Forelimb muscle (tissue), 1 donor: ENCODE measurements around the gene GOLGA5. TPM values are rescaled to one million over a fixed set of nuclear protein-coding genes. Genes with fewer than 3 reads are reported as not detected.
"Not testable (repeated sequence)": the region's sequence is repeated elsewhere in the genome, so short reads cannot be mapped to it uniquely, and the experiment has no call there.

Experiments used
- DNase-seq: peaks from one replicate; pipeline ENCODE4 v3.0.0-alpha.2; 2013; ENCODE audit warnings: low read depth
- polyA plus RNA-seq: library from polyadenylated mRNA; unstranded; fragments of 120-200 nt; gene quantifications from one replicate; pipeline ENCODE4 v1.2.1, GENCODE V29; 2013; ENCODE audit not compliant: insufficient read length

GOLGA5 gene
- polyA plus RNA-seq, 1 donor, result 28.1 TPM

DNA sequence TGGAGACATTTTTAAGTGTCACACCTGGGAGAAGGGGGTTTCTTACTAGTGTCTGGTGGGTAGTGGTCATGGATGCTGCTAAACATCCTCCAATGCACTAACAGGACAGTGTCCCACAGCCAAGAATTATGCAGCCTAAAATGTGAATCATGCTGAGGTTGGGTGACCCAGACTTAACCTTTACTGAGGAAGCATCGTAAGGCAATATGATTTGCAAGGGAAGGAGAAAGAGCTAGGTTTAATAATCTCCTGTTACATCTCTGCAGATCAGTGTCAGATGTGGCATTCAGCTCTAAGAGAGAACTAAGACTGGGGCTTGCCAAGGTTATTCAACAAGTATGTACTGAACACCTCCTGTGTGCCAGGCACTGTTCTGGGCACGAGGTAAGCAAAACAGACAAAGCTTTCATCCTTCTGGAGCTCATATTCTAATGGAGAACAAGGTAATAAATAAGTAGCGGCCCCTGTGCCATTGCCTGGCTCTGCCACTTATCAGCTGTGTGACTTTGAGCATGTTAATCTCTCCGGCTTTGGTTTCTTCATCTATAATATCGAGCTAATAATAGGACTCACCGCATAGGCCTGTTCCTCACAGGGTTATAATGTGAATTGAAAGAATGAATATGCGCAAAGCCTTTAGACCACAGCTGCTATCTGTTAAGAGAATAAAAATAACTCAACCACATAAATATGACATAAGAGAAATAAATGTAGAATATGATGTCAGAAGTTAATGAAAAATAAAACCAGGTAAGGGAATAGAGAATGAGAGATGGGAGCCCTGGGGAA is 13.5 kb upstream of the GOLGA5 start:
- no peak for DNase-seq

DNA sequence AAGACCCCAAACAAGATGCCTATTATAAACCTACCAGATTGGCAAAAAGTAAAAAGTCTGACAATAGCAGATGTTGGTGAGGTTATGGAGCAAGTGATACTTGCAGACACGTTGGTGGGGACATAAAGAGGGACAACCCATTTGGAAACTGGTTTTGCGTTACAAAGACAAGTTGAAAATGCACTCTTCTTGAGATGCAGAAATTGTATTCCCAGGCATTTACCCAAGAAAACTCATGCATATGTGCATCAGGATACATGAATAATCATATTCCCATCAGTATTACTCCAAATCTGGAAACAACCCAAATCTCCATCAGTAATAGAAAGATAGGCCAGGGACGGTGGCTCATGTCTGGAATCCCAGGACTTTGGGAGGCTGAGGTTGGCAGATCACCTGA is 12.8 kb upstream of the GOLGA5 start:
- no peak for DNase-seq

DNA sequence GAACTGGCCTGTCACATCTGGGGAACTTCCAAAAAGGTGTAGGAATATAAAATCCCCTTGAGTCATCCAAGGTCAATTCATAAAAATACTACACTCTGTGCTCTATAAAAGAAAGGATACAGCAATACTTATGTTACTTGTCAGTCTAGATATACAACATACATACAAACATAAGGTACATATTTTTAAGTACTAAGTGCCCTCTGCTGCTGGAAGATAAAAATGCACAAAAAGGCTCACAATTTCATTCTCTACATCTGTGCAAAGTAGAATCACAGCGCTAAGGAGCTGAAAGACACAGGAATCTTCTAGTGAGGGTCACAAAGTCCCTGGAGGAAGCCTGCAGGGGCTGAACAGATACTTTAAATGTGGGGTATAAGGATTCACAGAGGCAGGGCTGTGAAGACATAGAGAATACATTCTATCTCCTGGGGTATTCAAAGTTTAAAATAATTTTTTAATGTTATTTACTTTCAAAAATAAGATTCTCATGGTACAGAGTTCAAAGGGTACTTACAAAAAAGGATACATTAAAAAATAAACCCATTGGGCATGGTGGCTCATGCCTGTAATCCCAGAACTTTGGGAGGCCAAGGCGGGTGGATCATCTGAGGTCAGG is 10.2 kb upstream of the GOLGA5 start:
- peak; percentile 52 for DNase-seq

DNA sequence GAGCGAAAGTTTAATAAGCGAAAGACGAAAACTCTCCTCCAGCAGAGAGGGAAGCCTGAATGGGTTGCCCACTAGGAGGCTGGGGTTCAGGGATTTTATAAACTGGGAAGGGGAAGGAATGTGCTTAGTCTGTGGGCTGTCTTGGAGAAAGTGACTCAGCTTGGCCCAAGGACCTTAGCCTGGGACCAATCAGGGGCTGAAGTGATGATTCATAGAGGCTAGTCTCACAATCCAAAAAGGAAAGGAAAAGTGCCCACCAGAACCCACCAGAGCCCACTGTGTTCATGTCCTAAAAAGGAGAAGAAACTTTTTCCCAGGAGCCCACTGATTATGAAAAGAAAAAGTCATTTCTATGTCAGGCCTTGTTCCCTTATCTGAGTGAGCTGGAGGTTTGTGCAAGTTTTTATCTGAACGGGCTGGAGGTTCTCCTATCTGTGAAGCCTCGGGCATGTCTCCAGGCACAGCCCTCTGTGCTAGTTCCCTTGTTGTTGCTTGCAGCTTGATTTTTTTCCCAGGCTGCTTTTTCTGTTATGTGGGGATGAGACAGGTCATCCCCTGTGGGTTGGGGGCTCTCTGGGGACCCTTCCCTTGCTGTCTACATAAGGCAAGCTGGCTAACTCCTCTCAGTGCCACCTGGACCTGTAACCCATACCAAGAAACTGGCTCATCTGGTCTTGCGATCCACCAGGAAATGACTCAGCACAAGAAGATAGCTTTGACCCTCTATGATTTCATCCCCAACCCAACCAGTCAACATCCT is 8.3 kb upstream of the GOLGA5 start:
- no peak for DNase-seq

DNA sequence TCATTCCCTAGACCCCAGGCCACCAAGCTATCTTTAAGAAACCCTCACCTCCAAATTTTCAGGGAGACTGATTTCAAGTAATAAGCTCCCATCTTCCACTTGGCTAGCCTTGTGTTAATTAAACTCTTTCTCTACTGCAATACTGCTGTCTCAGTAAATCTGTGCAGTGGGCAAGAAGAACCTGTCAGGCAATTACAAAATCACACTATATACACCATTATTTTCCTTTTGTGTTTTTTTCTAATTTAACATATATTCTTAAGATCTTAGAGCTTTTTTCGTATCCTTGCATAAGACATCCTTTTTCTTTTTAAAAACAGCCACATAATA is 7.7 kb upstream of the GOLGA5 start:
- DNase-seq, result no peak

DNA sequence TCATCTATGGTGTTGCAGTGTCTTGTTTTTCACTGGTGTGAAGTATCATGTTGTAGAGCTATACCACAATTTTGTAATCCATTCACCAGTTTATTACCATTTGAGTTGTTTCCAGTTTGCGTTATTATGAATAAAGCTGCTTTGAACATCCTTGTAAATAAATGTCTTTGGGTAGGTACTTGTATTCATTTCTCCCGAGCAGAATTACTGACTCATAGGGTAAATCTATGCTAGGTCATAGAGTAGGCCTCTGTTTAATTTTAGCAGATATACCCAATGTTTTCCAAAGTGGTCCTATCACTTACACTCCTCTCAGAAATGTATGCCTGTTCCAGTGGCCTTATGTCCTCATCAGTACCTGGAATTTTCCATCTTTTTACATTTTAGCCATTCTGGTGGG is 6.6 kb upstream of the GOLGA5 start:
- no peak for DNase-seq

DNA sequence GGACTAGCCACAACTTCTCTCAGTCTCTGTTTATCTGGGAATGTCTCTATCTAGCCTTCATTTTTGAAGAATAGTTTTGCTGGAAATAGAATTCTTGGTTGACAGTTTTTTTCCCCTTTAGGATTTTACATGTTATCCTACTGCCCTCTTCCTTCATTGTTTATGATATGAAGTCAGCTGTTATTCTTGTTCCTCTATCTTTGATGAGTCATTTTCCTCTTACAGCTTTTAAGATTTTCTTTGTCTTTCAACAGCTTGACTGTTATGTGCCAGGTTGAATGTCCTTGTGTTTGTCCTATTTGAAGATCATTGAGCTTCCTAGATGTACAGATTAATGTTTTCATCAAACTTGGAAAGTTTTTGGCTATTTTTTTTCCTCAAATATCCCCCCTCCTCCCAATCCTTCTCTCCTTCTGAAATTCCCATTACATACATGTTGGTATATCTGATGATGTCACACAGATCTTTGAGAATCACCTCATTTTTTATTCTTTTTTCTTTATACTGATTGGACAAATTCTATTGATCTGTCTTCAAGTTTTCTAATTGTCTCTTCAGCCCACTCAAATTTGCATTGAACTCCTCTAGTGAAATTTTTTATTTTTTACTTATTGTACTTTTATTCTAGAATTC is 4.5 kb upstream of the GOLGA5 start:
- no peak for DNase-seq

DNA sequence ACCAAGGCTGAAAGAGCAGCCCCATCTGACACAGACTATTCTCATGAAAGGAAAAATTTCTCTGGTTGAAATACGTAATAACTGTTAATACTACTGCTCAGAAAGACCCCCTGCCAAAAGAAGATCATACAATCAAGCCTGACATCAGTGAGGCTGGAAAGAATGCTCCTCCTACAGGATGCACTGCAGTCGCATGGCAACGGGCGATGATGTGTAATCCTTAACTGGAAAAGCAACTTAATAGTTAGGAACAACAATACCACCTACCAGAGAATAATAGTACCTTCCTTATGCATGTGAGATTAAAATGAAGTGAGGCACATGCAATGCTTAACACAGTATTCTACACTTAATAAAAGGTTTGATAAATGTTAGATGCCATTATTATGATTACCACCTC is 1.2 kb upstream of the GOLGA5 start:
- no peak for DNase-seq

DNA sequence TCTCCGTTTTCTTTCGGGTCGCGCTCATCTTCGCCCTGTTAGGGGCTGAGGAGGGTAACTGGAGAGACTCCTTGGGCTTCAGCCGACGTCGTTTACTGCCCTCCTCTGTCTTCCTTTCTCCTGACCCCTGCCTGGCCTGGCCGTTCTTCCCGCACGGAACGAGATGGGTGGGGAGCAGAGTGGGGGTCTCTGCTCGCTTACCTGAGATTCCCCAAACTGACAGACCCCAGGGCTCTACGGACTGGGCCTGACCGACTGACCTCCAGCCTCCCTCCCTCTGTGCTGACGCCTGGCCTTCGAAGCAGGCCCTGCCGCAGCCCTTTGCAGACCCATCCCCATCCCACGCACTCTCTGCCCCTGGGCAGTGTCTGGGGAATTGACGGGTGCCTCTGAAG is 439 bp downstream of the GOLGA5 start:
- DNase-seq, result no peak

DNA sequence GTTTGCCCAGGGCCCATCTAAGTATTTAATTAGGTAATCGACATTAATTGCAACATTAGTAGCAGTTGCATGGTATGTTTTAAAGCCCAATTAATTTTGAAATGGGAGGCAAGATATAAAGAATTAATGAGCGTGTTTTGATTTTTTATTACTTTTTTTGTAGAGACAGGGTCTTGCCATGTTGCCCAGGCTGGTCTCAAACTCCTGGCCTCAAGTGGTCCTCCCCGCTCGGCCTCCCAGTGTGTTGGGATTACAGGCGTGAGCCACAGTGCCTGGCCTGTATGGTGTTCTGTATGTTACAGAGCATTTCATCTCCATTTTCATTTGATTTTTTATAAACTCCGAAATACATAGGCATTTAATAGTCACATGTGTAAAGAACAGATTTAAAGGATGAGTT is 856 bp downstream of the GOLGA5 start:
- no peak for DNase-seq

DNA sequence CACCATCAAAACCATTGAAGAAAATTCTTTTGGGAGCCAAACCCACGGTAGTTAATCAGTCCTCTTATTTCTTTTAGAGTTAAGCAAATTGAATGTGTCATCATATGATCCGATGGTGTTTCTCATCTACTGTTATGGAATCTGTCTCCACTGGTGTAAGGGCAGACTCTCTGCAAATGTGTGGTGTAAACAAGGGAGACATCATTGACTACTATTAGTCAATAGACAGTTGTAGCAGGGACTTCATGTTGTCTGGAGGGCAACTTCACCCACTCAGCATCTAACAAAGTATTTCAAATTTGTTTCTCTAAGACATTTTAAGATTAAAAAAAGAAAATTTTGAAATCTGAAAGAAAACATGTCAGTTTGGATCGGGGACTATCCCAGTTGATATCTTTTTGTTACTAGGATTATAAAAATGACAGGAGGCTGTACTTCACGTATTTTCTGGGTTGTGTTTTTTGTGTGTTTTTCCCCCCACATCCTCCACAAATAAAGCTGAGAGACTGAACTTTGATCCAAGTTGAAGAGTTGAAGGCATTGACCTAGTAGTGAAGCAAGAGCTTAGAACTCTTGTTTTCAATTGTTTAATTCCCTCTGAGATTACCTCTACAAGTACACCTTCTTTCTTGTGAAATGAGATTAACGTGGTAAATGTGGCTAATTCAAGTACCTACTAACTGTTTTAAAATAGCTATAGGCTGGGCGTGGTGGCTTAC is 4.0 kb downstream of the GOLGA5 start:
- DNase-seq, result no peak

DNA sequence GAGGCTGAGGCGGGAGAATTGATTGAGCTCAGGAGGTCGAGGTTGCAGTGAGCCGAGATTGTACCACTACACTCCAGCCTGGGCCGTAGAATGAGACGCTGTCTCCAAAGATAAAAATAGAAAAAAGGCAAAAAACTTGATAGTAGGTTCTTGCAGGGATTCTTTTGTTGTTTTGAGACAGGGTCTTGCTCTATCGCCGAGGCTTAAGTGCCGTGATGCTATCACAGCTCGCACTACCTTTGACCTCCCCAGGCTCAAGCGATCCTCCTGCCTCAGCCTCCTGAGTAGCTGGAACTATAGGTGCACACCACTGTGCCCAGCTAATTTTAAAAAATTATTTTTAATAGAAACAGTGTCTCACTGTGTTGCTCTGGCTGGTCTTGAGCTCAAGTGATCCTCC is 4.7 kb downstream of the GOLGA5 start:
- no peak for DNase-seq

DNA sequence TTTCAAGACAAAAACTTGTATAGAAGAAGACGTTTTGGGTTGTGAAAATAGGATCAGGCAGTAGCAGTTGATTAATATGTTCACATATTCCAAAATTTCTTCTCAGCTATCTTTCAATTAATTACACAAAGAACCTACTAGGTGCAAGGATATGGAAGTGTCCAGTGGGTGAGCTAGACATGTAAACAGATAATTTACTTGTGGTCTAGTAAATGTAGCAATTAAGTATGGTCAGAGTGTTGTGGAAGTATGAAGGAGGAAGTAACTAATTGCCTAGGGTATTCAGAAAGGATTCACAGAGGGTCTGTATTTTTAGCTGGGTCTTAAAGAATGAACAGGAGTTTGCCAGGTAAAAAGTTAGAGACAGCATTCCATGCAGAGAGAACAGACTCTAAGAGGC is 5.9 kb downstream of the GOLGA5 start:
- DNase-seq, result no peak

DNA sequence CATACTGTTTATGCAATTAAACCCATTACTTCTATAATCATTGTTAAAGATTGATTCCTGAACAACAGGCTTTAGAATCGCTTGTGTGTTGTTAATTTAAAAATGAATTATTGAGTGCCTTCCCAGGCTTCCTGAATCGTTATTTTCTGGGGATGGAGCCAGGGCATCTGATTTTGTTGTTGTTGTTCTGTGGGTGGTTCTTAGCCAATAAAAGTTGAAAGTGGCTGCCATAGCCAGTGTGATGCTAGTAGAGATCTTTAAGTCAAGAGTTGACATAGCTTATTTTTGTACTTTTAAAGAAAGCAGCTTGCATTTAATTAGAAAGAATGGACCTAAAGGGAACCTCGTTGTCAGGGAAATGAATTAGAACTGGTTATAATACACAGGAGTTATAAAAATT is 6.4 kb downstream of the GOLGA5 start:
- DNase-seq, result no peak

DNA sequence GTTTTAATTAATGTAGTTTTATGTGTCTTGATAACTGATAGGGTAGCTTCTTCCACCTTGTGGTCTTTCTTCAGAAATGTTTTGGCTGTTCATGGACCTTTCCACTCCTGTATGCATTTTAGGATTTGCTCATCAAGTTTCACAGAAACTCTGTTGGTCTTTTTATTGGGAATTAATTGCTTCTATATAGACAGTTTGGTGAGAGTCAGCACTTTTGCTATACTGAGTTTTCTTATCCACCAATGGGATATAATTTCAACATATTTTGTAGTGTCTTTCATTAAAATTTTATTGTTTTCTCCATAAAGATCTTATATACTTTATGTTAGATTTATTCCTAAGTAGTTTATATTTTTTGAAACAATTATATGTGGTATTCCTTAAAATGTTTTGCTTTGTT is 7.8 kb downstream of the GOLGA5 start:
- DNase-seq, result no peak

DNA sequence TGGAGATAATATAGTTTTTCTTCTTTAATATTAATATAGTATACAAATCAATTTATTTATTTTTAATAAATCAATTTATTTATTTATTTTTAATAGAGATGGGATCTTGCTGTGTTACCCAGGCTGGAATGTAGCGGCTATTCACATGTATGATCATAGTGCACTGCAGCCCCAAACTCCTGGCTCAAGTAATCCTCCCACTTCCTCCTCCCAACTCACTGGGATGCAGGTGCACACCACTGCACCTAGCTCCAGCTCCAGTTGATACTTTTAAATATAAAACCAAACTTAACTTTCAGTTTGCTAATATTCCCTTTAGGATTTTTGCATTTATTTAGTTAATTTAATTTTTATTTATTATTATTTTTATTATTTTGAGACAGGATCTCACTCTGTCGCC is 8.6 kb downstream of the GOLGA5 start:
- no peak for DNase-seq

DNA sequence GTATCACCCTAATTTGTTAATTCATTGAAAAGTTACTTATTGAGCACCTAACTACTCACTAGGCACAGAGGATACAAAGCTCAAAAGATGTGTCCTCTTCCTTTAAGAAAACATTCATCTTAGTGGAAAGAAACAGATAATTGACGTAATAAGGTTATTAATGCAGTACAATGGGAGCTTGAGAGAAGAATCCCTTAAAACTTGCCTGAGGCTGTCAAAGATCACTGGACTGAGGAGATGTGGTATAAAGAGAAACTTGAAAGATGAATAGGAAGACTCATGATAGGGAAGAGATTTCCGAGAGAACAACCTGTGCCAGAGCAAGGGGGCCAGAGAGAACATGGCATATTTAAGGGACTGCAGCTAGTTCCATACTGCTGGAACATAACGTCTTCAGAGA is 19.1 kb downstream of the GOLGA5 start:
- no peak for DNase-seq

DNA sequence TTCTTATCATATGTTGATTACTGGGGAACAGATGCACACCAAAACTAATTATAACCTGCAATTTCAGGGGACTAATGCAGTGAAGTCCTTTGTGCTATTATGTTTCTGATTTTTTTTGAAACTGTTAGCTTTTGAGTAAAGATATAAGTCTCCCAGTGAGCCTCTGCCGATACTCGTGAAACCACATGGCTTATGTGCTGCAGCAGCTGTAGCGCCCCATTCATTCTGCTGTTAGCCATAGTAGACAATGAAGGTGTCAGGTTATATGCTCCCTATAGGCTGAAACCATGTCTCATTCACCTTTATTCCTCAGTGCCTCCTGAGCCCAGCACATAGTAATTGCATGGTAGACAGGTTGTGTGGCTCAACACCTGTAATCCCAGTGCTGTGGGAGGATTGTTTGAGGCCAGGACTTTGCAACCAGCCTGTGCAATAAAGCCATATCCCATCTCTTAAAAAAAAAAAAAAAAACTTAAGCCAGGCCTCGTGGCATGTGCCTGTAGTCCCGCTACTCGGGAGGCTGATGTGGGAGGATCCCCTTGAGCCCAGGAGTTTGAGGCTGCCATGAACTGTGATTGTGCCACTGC is 25.0 kb downstream of the GOLGA5 start:
- DNase-seq, result no peak

DNA sequence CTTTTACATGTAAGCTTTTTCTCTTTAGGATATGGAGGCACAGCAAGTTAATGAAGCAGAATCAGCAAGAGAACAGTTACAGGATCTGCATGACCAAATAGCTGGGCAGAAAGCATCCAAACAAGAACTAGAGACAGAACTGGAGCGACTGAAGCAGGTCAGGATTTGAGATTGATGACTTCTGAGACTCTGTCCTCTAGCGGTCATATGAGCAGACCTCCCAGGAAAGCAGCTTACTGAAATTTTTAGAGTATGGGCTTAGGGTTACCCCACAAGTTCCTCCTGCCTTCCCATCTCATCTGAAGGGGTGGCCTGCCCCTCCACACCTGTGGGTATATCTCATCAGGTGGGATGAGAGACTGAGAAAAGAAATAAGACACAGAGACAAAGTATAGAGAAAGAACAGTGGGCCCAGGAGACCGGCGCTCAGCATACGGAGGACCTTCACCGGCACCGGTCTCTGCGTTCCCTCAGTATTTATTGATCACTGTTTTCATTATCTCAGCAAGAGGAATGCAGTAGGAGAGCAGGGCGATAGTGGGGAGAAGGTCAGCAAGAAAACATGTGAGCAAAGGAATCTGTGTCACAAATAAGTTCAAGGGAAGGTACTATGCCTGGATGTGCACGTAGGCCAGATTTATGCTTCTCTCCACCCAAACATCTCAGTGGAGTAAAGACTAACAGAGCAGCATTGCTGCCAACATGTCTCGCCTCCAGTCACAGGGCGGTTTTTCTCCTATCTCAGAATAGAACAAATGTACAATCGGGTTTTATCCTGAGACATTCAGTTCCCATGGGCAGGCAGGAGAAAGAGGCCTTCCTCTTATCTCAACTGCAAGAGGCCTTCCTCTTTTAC is 25.8 kb downstream of the GOLGA5 start:
- DNase-seq, result not testable (repeated sequence)

DNA sequence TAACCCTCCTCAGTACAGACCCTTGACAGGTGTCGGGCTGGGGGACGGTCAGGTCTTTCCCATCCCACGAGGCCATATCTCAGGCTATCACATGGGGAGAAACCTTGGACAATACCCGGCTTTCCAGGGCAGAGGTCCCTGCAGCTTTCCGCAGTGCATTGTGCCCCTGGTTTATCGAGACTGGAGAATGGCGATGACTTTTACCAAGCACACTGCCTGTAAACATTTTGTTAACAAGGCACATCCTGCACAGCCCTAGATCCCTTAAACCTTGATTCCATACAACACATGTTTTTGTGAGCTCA is 26.4 kb downstream of the GOLGA5 start:
- not testable (repeated sequence) for DNase-seq

DNA sequence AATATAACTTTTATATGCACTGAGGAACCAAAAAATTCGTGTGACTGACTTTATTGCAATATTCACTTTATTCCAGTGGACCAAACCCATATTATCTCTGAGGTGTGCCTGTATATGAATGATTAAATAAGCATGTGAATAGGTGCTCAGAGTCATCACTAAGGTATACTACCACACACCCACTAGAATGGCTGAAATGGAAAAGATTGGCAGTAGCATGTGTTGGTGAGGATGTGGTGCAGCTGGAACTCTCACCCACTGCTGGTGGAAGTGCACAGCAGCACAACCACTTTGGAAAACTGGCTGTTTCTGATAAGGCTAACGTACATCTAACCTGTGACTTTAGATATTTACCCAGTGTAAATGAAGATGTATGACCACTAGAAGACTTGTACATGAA is 36.8 kb downstream of the GOLGA5 start:
- DNase-seq, result no peak
